SKM-1 treated with dmso at 0.1 percent for 144 hours (cell line): ENCODE measurements around the gene CD2AP.
"Not testable (repeated sequence)": the region's sequence is repeated elsewhere in the genome, so short reads cannot be mapped to it uniquely, and the experiment has no call there.

Experiments
- DNase-seq: peaks from one replicate; lab custom pipeline; 2025; ENCODE audit not compliant: unreplicated experiment; lab: John Stamatoyannopoulos, UW

CD2AP gene

GRCh38 chr6:47456536-47456975 lies 21.0 kb upstream of the CD2AP start:
- no peak for DNase-seq

DNA sequence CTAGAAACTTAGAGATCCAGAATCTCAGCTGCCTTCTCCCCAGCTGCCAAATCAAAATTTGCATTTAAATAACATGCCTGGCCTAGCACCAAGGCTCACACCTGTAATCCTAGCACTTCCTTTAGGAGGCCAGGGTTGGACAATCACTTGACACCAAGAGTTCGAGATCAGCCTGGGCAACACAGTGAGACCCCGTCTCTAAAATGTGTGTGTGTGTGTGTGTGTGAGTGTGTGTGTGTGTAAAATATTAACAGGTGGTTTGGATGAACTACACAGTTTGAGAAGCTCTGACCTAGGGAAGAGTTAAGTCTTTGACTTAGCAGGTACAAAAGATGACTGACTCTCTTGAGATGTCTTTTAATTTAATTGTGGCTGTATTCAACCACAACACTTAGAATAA lies 20.2 kb upstream of the CD2AP start:
- DNase-seq: no peak

- DNase-seq: no peak
Measured at GRCh38 chr6:47464052-47464451, 13.5 kb upstream of the CD2AP start.

- no peak for DNase-seq
Measured at GRCh38 chr6:47465117-47465516, 12.5 kb upstream of the CD2AP start.

DNA sequence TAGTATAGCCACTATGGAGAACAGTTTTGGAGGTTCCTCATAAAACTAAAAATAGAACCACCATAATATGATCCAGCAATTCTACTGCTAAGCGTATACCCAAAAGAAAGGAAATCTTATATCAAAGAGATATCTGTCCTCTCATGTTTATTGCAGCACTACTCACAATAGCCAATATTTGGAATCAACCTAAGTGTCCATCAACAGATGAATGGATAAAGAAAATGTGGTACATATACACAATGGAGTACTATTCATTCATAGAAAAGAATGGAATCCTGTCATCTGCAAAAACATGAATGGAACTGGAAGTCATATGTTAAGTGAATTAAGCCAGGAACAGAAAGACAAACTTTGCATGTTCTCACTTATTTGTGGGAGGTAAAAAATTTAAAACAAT lies 5.7 kb upstream of the CD2AP start:
- DNase-seq: no peak

DNA sequence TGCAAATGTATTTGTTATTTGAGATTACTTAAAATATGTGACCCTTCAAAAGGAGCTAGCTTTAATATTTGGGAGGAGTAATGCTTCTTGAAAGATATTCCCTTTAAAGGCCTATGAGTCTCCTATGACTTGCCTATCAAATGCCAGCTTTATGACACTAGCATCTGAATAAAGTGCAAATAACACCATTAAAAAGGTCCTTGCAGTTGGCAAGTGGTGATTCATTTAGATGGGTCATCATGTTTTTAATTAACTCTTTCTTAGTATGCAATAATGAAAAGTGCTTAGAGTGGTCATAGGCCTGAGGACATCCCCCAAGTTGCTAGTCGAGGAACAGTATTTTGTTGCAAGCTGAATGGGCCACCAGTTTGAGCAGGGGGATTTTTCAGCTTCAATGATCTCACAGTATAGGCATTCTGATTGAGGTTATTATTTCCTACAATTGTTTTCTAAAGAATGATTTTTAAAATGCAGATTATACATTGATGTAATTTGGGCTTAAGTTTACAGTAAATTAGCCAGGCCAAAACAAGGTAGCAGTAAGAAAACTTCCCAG lies 3.7 kb upstream of the CD2AP start:
- DNase-seq: no peak

GRCh38 chr6:47475319-47475816 lies 2.2 kb upstream of the CD2AP start:
- no peak for DNase-seq

- DNase-seq: no peak
Measured at GRCh38 chr6:47476781-47477496, 650 bp upstream of the CD2AP start.

GRCh38 chr6:47478233-47479139 lies 897 bp downstream of the CD2AP start:
- DNase-seq: peak; percentile 33

GRCh38 chr6:47479140-47479508 lies 1.5 kb downstream of the CD2AP start:
- DNase-seq: no peak

DNA sequence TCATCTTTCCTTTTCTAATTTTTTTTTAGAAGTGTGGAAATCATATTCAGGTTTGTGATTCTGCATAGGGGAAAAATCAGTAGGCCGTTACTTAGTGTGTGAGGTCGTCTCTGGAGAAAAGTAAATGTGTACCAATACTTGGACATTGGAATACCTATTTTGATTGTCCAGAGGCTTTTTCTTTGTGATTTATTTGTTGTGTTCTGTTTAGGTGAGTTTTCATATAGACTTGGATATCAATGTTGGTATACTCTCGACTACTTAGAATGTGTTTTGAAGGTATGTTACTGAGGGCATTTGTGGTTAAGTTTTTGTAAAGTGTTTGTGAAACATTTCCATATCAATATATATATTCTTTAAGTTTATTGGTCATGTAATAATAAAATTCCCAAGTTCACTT lies 2.3 kb downstream of the CD2AP start:
- no peak for DNase-seq

DNA sequence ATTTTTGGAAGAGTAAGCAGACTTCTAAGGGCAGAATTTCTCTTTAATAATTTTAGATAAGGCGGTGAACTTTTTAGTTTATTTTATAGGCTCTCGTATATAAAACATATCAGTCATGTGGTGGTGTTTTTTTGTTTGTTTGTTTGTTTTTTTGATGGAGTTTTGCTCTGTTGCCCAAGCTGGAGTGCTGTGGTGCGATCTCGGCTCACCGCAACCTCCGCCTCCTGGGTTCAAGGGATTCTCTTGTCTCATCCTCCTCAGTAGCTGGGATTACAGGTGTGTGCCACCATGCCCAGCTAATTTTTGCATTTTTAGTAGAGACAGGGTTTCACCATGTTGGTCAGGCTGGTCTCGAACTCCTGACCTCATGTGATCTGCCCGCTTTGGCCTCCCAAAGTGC lies 3.6 kb downstream of the CD2AP start:
- DNase-seq: not testable (repeated sequence)

DNA sequence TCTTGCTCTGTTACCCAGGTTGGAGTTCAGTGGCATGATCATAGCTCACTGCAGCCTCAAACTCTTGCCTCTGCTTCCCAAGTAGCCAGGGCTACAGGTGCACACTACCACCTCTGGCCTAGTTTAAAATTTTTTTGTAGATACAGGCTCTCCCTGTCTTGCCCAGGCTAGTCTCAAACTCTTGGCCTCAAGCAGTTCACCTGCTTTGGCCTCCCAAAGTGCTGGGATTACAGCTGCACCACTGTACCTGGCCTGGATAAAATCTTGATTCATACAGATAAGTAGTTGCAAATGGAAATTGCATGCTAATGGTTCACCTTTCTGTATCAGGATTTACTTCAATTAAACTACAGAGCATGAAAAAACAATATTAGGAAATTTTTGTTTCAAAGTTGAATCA lies 4.2 kb downstream of the CD2AP start:
- no peak for DNase-seq

DNA sequence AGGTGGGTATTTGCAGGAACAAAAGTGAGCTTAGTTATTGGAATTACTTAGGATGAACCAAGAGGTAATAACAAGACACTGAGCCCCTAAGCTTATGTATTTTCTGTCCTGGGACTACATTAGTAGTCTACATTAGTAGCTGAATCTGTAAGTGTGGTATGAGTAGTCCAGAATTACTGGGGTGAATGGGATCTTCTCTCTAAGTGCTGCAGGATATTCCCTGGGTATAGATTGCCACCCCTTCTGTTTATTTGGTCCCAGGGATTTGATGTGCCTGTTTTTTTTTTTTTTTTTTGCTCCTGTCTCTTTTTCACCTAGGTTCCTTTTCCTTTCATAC lies 5.9 kb downstream of the CD2AP start:
- DNase-seq: no peak

GRCh38 chr6:47483853-47484546 lies 6.4 kb downstream of the CD2AP start:
- DNase-seq: no peak

DNA sequence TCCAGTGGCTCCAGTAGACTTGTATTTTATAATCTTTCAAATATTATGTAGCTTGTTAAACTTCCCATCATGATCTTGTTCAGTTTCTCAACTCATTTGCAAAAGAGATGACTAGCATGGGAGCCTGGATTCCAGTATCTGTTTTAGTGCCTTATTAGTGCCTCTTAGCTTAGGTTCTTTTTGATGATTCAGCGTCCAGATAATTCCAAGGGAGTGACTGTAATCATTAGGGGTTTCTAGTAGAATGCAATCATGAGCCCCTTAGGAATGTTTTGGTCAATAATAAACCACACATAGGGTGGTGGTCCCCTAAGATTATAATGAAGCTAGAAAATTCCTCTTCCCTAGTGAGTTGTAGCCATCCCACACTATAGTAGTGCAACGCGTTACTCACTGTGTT lies 7.0 kb downstream of the CD2AP start:
- DNase-seq: no peak

DNA sequence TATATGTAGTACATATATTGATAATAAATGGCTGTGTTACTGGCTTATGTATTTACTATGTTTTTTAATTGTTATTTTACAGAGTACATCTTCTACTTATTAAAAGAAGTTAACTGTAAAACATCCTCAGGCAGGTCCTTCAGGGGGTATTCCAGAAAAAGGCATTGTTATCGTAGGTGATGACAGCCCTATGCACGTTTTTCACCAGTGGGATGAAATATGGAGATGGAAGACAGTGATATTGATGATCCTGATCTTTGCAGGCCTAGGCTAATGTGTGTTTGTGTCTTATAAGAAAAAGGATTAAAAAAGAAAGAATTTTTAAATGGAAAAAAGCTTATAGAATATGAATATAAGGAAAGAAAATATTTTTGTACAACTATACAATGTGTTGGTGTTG lies 7.5 kb downstream of the CD2AP start:
- DNase-seq: no peak

DNA sequence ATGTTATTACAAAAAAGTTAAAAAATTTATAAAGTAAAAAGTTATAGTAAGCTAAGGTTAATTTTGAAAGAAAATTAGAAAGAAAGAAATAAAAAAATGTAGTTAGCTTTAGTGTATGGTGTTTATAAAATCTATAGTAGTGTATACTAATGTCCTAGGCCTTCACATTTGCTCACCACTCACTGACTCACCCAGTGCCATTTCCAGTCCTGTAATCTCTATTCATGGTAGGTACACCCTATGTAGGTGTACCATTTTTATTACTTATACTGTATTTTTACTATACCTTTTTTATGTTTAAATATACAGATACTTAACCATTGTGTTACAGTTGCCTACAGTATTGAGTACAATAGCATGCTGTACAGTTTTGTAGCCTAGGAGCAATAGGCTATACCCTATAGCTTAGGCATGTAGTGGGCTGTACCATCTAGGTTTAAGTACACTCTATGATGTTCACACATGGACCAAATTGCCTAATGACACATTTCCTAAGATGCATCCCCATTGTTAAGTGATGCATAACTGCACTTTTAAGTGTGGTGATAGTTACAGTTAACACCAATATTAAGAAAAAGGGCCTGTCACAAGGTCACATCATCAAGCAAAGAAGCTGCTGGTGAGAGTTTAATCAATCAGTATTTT lies 8.0 kb downstream of the CD2AP start:
- DNase-seq: no peak

- DNase-seq: no peak
Measured at GRCh38 chr6:47489995-47490394, 12.4 kb downstream of the CD2AP start.

DNA sequence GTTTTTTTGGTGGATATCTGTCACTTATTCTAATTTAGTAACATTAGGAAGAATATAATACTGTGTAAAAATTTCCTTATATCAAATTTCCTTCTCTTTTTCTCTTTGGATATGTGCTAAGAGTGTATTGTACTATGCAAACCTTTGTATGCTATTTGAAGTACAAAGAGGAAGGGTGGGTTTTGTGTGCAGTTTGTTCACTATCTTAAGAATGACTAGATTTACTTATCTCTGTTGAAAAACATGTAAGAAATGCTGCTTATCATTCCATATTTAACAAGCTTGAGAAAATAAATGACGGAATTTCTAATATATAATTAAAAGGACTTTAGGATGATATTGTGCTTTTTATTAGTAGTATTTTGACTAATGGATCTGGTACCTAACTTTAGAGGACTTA lies 13.1 kb downstream of the CD2AP start:
- DNase-seq: no peak

DNA sequence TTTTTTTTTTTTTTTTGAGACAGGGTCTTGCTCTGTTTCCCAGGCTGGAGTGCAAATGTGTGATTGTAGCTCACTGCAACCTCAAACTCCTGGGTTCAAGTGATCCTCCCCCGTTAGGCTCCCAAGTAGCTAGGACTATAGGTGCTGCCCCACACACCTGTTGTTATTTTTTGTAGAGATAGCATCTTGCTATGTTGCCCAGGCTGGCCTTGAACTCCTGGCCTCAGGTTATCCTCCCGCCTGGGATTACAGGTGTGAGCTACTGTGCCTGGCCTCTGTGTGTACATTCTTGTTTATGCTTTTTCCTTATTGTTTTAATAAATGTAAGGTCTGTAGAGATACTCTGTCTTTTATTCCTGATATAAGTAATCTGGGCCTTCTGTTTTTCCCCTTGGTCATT lies 14.8 kb downstream of the CD2AP start:
- no peak for DNase-seq
